Measurements from ENCODE around the gene SERINC1.

The SERINC1 gene

GRCh38 chr6:122445274-122445673, 26.3 kb downstream of the SERINC1 start:
- FAIRE-seq (no peak), DNase-seq (ENCODE audit: extremely low spot score, insufficient read length, low read depth) (no peak)

- no peak for DNase-seq (ENCODE audit: extremely low spot score, insufficient read length, low read depth)
- no peak for FAIRE-seq
Measured at GRCh38 chr6:122438975-122439374, 32.6 kb downstream of the SERINC1 start.

- FAIRE-seq: no peak
- no peak for DNase-seq (ENCODE audit: extremely low spot score, insufficient read length, low read depth)
Measured at GRCh38 chr6:122432816-122433215, 38.8 kb downstream of the SERINC1 start.

GRCh38 chr6:122431780-122432179, 39.8 kb downstream of the SERINC1 start:
- no peak for FAIRE-seq
- no peak for DNase-seq (ENCODE audit: extremely low spot score, insufficient read length, low read depth)

- DNase-seq (ENCODE audit: extremely low spot score, insufficient read length, low read depth) (no peak), FAIRE-seq (no peak)
Measured at GRCh38 chr6:122429323-122429722, 42.3 kb downstream of the SERINC1 start.

- DNase-seq (ENCODE audit: extremely low spot score, insufficient read length, low read depth): no peak
- FAIRE-seq: no peak
Measured at GRCh38 chr6:122428781-122429180, 42.8 kb downstream of the SERINC1 start.

- FAIRE-seq: no peak
Measured at GRCh38 chr6:122426597-122426996, 45.0 kb downstream of the SERINC1 start.

GRCh38 chr6:122423734-122424133, 47.9 kb downstream of the SERINC1 start:
- DNase-seq (ENCODE audit: extremely low spot score, insufficient read length, low read depth): no peak

More at GRCh38 chr6:122426597-122426996, 45.0 kb downstream of the SERINC1 start:
- DNase-seq (ENCODE audit: extremely low spot score, insufficient read length, low read depth): no peak

GRCh38 chr6:122422614-122423267, 48.9 kb downstream of the SERINC1 start:
- DNase-seq (ENCODE audit: extremely low spot score, insufficient read length, low read depth) (no peak), FAIRE-seq (peak; percentile 47)

More at GRCh38 chr6:122423734-122424133, 47.9 kb downstream of the SERINC1 start:
- no peak for FAIRE-seq

- FAIRE-seq (peak; percentile 18), DNase-seq (ENCODE audit: extremely low spot score, insufficient read length, low read depth) (no peak)
Measured at GRCh38 chr6:122422003-122422402, 49.6 kb downstream of the SERINC1 start.

GRCh38 chr6:122416825-122417224, 54.8 kb downstream of the SERINC1 start:
- FAIRE-seq: no peak
- no peak for DNase-seq (ENCODE audit: extremely low spot score, insufficient read length, low read depth)

GRCh38 chr6:122412001-122412400, 59.6 kb downstream of the SERINC1 start:
- DNase-seq (ENCODE audit: extremely low spot score, insufficient read length, low read depth) (no peak), FAIRE-seq (no peak)

- FAIRE-seq (no peak), DNase-seq (ENCODE audit: extremely low spot score, insufficient read length, low read depth) (no peak)
Measured at GRCh38 chr6:122408702-122409458, 62.7 kb downstream of the SERINC1 start.

GRCh38 chr6:122408240-122408639, 63.4 kb downstream of the SERINC1 start:
- FAIRE-seq: no peak
- no peak for DNase-seq (ENCODE audit: extremely low spot score, insufficient read length, low read depth)

GRCh38 chr6:122407712-122408111, 63.9 kb downstream of the SERINC1 start:
- FAIRE-seq: no peak

GRCh38 chr6:122406187-122406586, 65.4 kb downstream of the SERINC1 start:
- no peak for DNase-seq (ENCODE audit: extremely low spot score, insufficient read length, low read depth)
- FAIRE-seq: no peak

More at GRCh38 chr6:122407712-122408111, 63.9 kb downstream of the SERINC1 start:
- no peak for DNase-seq (ENCODE audit: extremely low spot score, insufficient read length, low read depth)

- FAIRE-seq (no peak), DNase-seq (ENCODE audit: extremely low spot score, insufficient read length, low read depth) (no peak)
Measured at GRCh38 chr6:122405417-122405816, 66.2 kb downstream of the SERINC1 start.

GRCh38 chr6:122404444-122404843, 67.2 kb downstream of the SERINC1 start:
- FAIRE-seq (no peak), DNase-seq (ENCODE audit: extremely low spot score, insufficient read length, low read depth) (no peak)

- peak; percentile 45 for FAIRE-seq
- DNase-seq (ENCODE audit: extremely low spot score, insufficient read length, low read depth): no peak
Measured at GRCh38 chr6:122401104-122401503, 70.5 kb downstream of the SERINC1 start.

- DNase-seq (ENCODE audit: extremely low spot score, insufficient read length, low read depth): no peak
- FAIRE-seq: peak; percentile 61
Measured at GRCh38 chr6:122400462-122401089, 71.0 kb downstream of the SERINC1 start.

GRCh38 chr6:122400121-122400450, 71.5 kb downstream of the SERINC1 start:
- DNase-seq (ENCODE audit: extremely low spot score, insufficient read length, low read depth) (no peak), FAIRE-seq (peak; percentile 65)

Measured in GM18507 (cell line).